Activated CD4-positive, alpha-beta T cell treated with anti-CD3 and anti-CD28 coated beads, Interleukin-2, amount 50 U/mL, for 24 hours (primary cell): Measurements from ENCODE around the gene OR4E2.
"Not testable (repeated sequence)": the region's sequence is repeated elsewhere in the genome, so short reads cannot be mapped to it uniquely, and the experiment has no call there.

Source experiments
- DNase-seq, 2 donors: peaks; one replicate each; pipeline ENCODE4 v3.0.0-alpha.2; 2020; ENCODE audit warnings: low read depth in 1 of 2, low spot score in 1 of 2

The OR4E2 gene

DNA sequence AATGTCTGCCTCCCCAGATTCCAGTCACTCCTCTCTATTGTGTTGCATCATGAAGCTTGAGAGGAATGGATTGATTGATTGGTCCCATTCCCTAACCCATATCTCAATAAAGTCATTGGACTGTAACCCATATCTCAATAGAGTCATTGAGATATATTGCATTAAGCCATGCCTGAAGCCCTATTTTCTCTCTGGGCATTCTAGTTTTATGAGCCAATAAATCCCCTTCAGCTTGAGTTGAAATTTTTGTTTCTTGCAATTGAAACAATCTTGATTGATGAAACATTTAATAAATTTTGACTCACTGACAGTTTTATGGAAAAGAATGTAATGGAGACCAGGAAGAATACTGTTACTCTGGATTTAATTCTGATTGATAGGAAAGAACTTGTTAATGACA lies 40.8 kb downstream of the OR4E2 start:
- no peak for DNase-seq

DNA sequence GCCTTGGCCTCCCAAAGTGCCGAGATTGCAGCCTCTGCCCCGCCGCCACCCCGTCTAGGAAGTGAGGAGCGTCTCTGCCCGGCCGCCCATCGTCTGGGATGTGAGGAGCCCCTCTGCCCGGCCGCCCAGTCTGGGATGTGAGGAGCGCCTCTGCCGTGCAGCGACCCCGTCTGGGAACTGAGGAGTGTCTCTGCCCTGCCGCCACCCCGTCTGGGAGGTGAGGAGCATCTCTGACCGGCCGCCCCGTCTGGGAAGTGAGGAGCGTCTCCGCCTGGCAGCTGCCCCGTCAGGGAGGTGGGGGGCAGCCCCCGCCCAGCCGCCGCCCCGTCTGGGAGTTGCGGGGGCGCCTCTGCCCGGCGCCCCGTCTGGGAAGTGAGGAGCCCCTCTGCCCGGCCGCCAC lies 44.0 kb downstream of the OR4E2 start:
- DNase-seq = not testable (repeated sequence)

DNA sequence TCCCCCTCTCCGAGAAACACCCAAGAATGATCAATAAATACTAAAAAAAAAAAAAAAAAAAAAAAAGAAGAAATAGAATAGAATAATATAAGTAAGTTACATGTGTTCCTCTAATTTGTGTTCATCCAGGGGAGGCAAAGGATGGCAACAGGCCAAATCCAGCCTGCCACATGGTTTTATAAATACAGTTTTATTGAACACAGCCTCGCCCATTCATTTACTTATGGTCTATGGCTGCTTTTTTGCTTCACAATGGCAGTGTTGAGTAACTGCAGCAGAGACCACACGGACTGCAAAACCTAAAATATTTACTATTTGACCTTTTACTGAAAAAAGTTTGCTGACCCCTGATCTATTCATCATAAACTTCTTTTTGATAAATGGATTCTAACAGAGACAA lies 44.9 kb downstream of the OR4E2 start:
- DNase-seq = not testable (repeated sequence)

DNA sequence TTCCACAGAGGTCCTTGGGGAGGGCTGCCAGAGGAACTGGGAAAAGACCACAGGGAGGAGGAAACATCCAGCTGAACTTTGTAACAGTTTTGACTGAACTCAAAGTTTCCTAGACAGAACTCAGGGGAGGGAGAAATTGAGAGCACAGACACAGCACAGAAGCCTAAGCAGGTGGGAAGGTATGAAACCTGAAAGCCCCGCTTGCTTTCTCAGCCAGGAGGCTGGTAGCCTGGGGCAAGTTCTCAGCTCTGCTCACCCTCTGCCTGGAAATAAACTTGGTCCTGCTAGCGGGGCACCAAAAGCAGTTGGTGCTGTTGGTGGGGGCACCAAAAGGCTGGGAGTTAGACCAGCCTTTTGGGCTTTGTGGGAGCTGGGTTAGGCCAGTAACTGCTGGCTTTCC lies 45.9 kb downstream of the OR4E2 start:
- no peak for DNase-seq

DNA sequence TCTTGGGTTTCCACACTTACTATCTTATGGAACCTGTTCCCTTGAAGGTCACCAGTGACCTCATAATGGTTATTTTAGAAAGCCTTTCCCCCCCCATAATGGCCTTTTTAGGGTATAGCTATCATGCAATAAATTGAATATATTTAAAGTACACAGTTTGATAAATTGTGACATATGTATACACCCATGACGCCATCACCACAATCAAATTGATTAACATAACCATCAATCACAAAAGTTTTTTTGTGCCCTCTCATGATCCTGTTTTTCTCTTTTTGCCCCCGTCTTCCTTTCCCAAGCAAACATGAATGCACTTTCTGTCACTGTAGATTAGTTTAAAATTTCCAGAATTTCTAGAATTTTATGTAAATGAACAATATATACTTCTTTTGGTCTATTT lies 48.7 kb downstream of the OR4E2 start:
- no peak for DNase-seq

DNA sequence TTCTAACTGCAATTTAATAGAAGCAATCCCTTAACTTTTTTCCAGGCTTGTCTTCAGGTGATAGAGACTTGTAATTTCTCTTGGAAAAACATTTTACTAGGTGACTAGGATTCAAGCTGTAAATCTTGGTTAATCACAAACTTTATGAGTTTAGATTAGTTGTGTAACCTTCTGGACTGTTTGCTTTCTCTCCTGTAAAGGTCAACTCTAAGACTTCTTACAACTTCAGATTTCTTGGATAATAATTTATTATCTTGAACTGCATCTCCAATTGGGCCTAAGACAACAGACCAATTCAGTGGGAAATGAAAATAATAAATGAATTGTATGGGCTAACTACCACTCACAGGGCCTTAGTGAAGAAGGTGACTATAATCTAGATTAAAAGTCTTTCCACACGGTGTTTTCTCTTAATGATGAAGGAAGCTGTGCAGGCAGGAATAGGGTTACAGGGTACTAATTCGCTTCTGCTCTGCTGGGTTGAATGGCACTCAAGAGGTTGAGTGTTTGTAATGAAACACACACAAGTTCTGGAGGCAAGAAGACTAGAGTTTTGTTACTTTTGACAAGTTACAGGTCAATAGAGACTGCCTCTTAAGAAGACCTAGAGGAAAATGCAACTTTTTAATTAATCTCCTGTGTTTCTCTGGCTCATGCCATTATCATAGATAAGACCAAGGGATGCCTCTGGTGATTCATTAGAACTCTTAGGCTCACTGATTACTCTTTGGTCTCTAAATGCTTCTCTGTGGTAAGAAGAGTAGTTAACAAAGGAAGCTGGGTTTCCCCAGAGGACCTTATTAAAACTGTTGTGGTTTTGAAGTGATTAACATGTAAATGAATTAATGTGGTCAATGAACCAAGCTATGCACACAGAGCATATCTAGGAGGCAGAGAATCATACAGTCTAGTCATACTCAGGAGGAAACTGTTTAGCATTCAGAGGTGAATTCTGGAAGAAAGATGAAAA lies 50.0 kb downstream of the OR4E2 start:
- no peak for DNase-seq

DNA sequence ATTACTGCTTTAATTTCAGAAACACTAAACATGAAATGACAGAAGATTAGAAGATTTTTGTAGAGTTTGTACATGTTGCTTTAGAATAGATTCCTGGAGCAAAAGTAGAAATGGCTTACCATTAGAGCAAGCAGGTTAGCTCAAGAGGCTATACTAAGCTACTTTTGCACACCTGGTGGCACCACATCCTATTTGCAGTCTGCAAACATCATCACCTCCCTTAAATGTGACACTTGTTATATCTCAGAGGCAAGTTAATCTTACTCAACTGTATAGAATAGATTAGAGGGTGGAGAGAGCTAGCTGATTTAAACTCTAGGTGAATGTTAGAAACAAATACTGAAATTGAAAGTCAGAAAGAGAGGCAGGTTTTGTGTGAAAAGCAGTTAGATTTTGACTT lies 50.7 kb downstream of the OR4E2 start:
- DNase-seq = no peak

DNA sequence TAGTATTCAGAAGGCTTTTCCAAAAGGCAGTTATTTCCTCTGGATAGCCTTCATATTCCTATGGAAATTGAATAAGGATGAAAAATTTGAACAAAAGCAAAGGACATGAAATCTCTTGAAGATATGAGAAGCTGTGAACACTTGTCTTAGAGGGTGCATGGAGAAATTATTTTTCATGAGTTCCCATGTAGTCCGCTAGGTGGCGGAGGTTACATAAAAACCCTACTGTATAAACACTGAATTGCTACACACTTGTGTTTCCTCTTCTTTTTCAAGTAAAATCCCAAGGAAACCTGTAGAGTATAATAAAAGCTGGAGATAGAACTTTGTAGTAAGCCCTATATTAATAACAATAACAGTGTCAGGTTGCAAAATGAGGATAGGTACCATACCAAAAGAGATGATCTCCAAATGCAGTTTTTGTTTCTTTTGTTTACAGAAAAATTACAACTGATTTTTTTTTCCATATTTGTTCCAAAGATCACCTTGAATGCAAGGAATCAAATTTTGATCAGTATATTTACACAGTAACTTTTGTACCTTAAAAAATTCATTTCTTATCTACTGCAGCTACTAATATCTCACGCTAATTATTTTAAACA lies 57.8 kb downstream of the OR4E2 start:
- DNase-seq = peak in 1 of 2 donors; percentile 16

DNA sequence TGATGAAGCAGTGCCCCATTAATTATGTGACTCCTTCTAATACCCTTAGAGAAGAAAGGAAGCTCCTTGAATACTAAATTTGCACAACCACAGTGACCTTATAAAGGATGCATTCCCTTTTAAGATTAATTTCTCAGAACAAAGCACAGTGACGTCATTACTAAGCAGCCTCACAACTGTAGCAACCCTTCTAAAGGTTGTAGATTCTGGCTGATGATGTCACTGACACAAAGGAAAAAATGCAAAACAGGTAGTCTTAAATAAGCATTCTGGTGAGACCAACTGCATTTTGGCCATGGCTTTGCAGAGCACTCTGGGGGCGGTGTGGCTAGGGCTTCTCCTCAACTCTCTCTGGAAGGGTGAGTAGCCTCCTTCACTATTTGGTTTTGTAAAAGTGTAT lies 58.4 kb downstream of the OR4E2 start:
- DNase-seq = no peak

DNA sequence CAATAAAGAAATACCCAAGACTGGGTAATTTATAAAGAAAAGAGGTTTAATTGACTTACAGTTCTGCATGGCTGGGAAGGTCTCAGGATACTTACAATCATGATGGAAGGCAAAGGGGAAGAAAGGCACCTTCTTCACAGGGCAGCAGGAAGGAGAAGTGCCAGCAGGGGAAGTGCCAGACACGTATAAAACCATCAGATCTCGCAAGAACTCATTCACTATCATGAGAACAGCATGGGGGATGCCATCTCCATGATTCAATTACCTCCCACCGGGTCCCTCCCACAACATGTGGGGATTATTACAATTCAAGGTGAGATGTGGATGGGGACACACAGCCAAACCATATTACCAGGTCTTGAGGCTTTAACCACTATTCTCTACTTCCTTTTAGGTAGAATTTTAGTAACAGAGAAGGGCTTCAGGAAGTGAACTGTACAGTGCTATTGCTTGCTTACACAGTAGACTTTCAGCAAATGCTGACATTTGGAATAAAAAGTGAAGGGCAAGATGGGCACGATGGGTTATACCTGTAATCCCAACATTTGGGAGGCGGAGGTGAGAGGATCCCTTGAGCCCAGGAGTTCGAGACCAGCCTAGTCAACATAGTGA lies 60.8 kb downstream of the OR4E2 start:
- DNase-seq = no peak
